ENCODE data around the gene EOMES. TPM values are rescaled to one million over a fixed set of nuclear protein-coding genes. Genes with fewer than 3 reads are reported as not detected.

The EOMES gene
- total RNA-seq, 1 experiment from 2014 or later, result 0.47 TPM

- DNase-seq (peak; percentile 16), ATAC-seq (peak; percentile 8)
- H3K9ac ChIP-seq (ENCODE audit: low read length), result no peak overlapping the region; the same call in none of the 2 replicates
- BruUV-seq (replicated peaks), result no TSS peak
- no peaks in the 10 kb centered on the region for H4K20me1 ChIP-seq (ENCODE audit: low read length)
- CTCF ChIA-PET, result interaction anchor here (0.6 to 1.4 kb wide), 15 partner anchors 12 to 1518 kb away, joined by 4 to 16 read pairs (median 8); no protein-coding TSS in a partner anchor
- H3K79me2 ChIP-seq (ENCODE audit: low read length), result no peaks in the 10 kb centered on the region
- intact Hi-C loops (cut with micrococcal nuclease), result loop anchor here (1.0 to 5.0 kb wide), 8 partner anchors 52 to 546 kb away; partner anchors contain the start of gene SLC4A7
- H3K4me2 ChIP-seq (ENCODE audit: low read length), result peak overlapping the region; percentile 81
- TF ChIP-seq CTCF (conservative IDR thresholded peaks at IDR 0.05; ENCODE audit: low read depth, low read length) (no peak), EZH2 (IDR thresholded peaks at IDR 0.05; ENCODE audit: low read length, unreplicated experiment) (no peak), EZH2phosphoT487 (IDR thresholded peaks at IDR 0.05; ENCODE audit: borderline replicate concordance, low read length) (no peak)
- H3K27me3 ChIP-seq (ENCODE audit: low read length), result no peaks in the 10 kb centered on the region
- peak overlapping the region; percentile 21 for H3K27ac ChIP-seq (ENCODE audit: low read length)
- no peaks in the 10 kb centered on the region for H3K9me2 ChIP-seq (replicated peaks; ENCODE audit: low read length)
- no peaks in the 10 kb centered on the region for H3K36me3 ChIP-seq (ENCODE audit: low read depth, low read length)
- no peaks in the 10 kb centered on the region for H3F3A ChIP-seq (ENCODE audit: low read length, unreplicated experiment)
- POLR2A ChIA-PET (ENCODE audit: unreplicated experiment), result interaction anchor here (0.6 to 1.1 kb wide), 3 partner anchors 90 to 147 kb away, joined by 3 to 13 read pairs (median 9); no protein-coding TSS in a partner anchor
- no peaks in the 10 kb centered on the region for H3K9me3 ChIP-seq (ENCODE audit: low read length)
- H3K4me1 ChIP-seq (ENCODE audit: insufficient read depth, low read length), result peaks cover 38% of the 10 kb centered on the region
- no peak overlapping the region for H3K4me3 ChIP-seq (ENCODE audit: low read length)
- peak overlapping the region; percentile 81 for H2AFZ ChIP-seq (ENCODE audit: low read length)
Observed at GRCh38 chr3:27680517-27681246, 41.4 kb downstream of the EOMES start.

GRCh38 chr3:27679691-27680090 is 42.4 kb downstream of the EOMES start:
- H2AFZ ChIP-seq (ENCODE audit: low read length), result no peak overlapping the region
- H3K4me1 ChIP-seq (ENCODE audit: insufficient read depth, low read length), result peaks cover 38% of the 10 kb centered on the region
- H3K9ac ChIP-seq (ENCODE audit: low read length), result no peak overlapping the region
- ChIA-PET POLR2A (ENCODE audit: unreplicated experiment) (interaction anchor here (1.0 kb wide), 1 partner anchor 144 kb away, joined by 3 read pairs; no protein-coding TSS in a partner anchor), CTCF (interaction anchor here (0.6 kb wide), 1 partner anchor 183 kb away, joined by 3 read pairs; no protein-coding TSS in a partner anchor)
- TF ChIP-seq EZH2phosphoT487 (IDR thresholded peaks at IDR 0.05; ENCODE audit: borderline replicate concordance, low read length) (no peak), CTCF (conservative IDR thresholded peaks at IDR 0.05; ENCODE audit: low read depth, low read length) (no peak)
- no peaks in the 10 kb centered on the region for H3K9me3 ChIP-seq (ENCODE audit: low read length)
- DNase-seq (no peak), ATAC-seq (no peak)
- H3F3A ChIP-seq (ENCODE audit: low read length, unreplicated experiment), result no peaks in the 10 kb centered on the region
- no peaks in the 10 kb centered on the region for H3K36me3 ChIP-seq (ENCODE audit: low read depth, low read length)
- H3K27ac ChIP-seq (ENCODE audit: low read length), result no peak overlapping the region
- no peak overlapping the region for H3K4me3 ChIP-seq (ENCODE audit: low read length)
- intact Hi-C loops (cut with micrococcal nuclease), result loop anchor here (2.0 to 5.0 kb wide), 4 partner anchors 51 to 545 kb away; no protein-coding TSS in a partner anchor
- H3K27me3 ChIP-seq (ENCODE audit: low read length), result no peaks in the 10 kb centered on the region
- no TSS peak for BruUV-seq (replicated peaks)
- no peaks in the 10 kb centered on the region for H3K79me2 ChIP-seq (ENCODE audit: low read length)
- H3K9me2 ChIP-seq (replicated peaks; ENCODE audit: low read length), result no peaks in the 10 kb centered on the region
- no peaks in the 10 kb centered on the region for H4K20me1 ChIP-seq (ENCODE audit: low read length)
- no peak overlapping the region for H3K4me2 ChIP-seq (ENCODE audit: low read length)

GRCh38 chr3:27678234-27678633 is 43.9 kb downstream of the EOMES start:
- H4K20me1 ChIP-seq (ENCODE audit: low read length), result no peaks in the 10 kb centered on the region
- ATAC-seq (no peak), DNase-seq (no peak)
- no peak overlapping the region for H3K4me2 ChIP-seq (ENCODE audit: low read length)
- H3K9me2 ChIP-seq (replicated peaks; ENCODE audit: low read length), result no peaks in the 10 kb centered on the region
- TF ChIP-seq EZH2 (IDR thresholded peaks at IDR 0.05; ENCODE audit: low read length, unreplicated experiment) (no peak), CTCF (conservative IDR thresholded peaks at IDR 0.05; ENCODE audit: low read depth, low read length) (no peak), EZH2phosphoT487 (IDR thresholded peaks at IDR 0.05; ENCODE audit: borderline replicate concordance, low read length) (no peak)
- ChIA-PET POLR2A (ENCODE audit: unreplicated experiment) (no interaction called here), CTCF (no interaction called here)
- no peaks in the 10 kb centered on the region for H3F3A ChIP-seq (ENCODE audit: low read length, unreplicated experiment)
- intact Hi-C loops (cut with micrococcal nuclease), result no loop called here
- no peak overlapping the region for H3K4me3 ChIP-seq (ENCODE audit: low read length)
- H3K36me3 ChIP-seq (ENCODE audit: low read depth, low read length), result no peaks in the 10 kb centered on the region
- no peaks in the 10 kb centered on the region for H3K9me3 ChIP-seq (ENCODE audit: low read length)
- no peak overlapping the region for H3K9ac ChIP-seq (ENCODE audit: low read length)
- H3K79me2 ChIP-seq (ENCODE audit: low read length), result no peaks in the 10 kb centered on the region
- BruUV-seq (replicated peaks), result no TSS peak
- H3K27ac ChIP-seq (ENCODE audit: low read length), result 0 out of 2 replicates have a peak overlapping the region, but pooled peaks have one; percentile 75
- no peak overlapping the region for H2AFZ ChIP-seq (ENCODE audit: low read length)
- no peaks in the 10 kb centered on the region for H3K27me3 ChIP-seq (ENCODE audit: low read length)
- H3K4me1 ChIP-seq (ENCODE audit: insufficient read depth, low read length), result peaks cover 43% of the 10 kb centered on the region

All from PC-3 (cell line).